DOHH2 (cell line): ENCODE measurements around the gene IGSF5.

Experiments used
- EZH2phosphoT487 ChIP-seq: fragments of 200-600 bp; sonication (generic); IDR thresholded peaks from 2 replicates; pipeline ENCODE4 v1.6.1; 2017; ENCODE audit warnings: borderline replicate concordance, mild to moderate bottlenecking, antibody characterized with exemption, low read length, moderate library complexity, mixed read lengths
- TF ChIP-seq, protein P1 (sequence below): fragments of 200-600 bp; sonication (generic); IDR thresholded peaks from one replicate; pipeline ENCODE4 v1.5.1; 2014; ENCODE audit warnings: antibody characterized with exemption, mild to moderate bottlenecking, low read depth, low read length; ENCODE audit not compliant: poor library complexity, severe bottlenecking

DNA sequence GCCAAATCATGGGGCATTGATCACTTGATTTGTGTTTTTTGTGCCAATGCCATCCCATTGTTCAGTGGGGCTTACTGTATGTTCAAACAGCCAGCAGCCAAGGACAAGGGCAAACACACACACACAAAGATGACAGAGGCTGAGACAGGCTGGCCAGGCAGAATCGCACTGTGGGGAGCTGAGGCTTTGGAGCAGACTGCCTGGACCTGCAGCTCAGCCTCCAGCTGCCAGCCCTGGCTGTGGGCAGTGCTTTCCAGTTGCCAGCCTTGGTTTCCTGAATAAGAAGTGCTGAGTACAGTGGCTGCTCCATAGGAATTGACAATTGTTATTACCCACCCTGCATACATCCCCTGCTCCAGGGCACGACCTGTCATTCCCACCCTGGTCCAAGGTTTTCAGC is 105.3 kb downstream of the IGSF5 start:
- TF ChIP-seq, protein P1, sequence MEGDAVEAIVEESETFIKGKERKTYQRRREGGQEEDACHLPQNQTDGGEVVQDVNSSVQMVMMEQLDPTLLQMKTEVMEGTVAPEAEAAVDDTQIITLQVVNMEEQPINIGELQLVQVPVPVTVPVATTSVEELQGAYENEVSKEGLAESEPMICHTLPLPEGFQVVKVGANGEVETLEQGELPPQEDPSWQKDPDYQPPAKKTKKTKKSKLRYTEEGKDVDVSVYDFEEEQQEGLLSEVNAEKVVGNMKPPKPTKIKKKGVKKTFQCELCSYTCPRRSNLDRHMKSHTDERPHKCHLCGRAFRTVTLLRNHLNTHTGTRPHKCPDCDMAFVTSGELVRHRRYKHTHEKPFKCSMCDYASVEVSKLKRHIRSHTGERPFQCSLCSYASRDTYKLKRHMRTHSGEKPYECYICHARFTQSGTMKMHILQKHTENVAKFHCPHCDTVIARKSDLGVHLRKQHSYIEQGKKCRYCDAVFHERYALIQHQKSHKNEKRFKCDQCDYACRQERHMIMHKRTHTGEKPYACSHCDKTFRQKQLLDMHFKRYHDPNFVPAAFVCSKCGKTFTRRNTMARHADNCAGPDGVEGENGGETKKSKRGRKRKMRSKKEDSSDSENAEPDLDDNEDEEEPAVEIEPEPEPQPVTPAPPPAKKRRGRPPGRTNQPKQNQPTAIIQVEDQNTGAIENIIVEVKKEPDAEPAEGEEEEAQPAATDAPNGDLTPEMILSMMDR = no peak
- TF ChIP-seq EZH2phosphoT487 = no peak
